HG02938 (cell line): ENCODE data around the gene GFER.

ENCODE experiments used
- ATAC-seq: cut with Tn5 transposase; IDR thresholded peaks from one replicate; pipeline ENCODE4 v1.9.1; 2021; ENCODE audit warnings: mild to moderate bottlenecking, moderate library complexity; ENCODE audit not compliant: unreplicated experiment

GFER gene

DNA sequence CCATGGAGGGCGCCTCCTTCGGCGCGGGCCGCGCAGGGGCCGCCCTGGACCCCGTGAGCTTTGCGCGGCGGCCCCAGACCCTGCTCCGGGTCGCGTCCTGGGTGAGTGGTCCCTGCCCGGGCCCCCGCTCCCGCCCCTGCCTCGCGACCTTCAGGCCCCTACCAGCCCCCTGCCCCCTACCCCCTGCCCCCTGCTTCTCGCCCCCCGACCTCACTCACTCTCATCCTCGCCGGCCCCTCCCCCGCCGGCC is 6.0 kb downstream of the GFER start:
- ATAC-seq: no peak

DNA sequence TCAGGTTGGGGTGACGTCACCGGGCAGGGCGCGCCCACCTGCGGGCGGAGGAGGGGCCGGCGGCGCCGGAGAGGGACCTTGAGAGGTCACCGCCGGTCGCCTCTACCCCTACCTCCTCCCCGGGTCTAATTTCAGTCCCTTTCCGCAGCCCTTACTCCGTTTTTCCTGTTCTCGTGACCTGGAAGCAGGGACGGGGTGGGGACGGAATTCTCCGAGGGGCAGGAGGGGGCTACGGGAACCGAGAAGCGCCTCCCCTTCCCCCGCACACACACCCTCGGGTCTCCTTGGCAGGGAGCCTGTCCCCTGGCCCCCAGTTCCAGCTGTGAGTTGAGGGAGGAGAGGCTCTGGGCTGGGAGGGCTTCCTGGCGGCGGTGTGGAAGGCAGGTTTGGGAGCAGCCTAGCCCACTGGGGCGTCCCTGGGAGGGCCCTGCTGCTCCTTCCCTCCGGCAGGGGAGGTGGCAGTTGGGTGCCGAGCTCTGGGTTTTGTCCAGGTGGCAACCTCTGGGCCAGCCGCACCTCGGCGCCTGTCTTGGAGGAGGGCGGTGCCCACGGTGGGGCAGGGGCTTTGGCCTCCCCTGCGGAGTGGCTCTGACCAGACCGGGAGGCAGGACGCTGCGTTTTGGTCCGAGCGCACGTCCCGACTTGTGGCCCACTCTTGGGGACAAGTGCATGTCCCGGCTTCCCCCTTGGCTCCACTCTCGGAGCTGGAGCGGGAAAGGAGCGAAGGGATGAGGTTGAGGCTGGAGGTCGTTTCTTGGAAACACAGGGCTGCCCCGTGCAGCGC is 6.5 kb downstream of the GFER start:
- no peak for ATAC-seq

DNA sequence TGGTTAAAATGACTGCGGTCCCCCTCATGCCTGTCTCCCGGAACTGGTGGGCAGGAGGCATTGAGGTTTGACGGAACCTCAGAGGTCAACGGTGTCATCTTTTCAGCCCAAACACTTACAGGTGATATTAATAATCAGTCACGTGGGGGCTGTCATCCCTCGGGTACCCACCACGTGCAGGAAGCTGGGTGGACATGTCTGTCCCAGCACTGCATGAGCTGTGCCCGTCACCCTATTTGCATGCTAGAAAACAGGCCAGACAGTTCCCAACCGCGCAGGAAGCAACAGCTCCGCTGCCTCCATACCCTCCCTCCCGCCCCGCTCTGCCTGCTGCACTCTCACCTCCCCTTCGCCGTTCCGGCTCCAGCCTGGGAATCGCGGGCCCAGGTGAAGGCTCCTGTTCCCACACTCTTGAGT is 7.2 kb downstream of the GFER start:
- no peak for ATAC-seq

DNA sequence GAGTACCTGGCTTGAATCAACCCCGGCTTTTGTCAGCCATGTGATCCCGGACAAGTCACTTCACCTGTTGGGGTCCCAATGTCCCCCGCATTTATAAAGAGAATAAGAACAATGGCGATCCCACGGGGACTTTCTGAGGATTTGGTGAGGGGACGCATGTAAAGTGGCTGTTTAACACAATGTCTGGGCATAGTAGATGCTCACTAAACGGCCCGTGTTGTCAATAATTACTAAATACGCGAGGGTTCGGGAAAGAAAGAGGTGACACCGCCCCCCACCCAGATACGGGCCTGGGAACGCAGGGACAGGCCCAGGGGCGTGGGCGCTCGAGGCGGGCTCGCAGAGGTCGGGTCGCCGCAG is 7.6 kb downstream of the GFER start:
- ATAC-seq: no peak

DNA sequence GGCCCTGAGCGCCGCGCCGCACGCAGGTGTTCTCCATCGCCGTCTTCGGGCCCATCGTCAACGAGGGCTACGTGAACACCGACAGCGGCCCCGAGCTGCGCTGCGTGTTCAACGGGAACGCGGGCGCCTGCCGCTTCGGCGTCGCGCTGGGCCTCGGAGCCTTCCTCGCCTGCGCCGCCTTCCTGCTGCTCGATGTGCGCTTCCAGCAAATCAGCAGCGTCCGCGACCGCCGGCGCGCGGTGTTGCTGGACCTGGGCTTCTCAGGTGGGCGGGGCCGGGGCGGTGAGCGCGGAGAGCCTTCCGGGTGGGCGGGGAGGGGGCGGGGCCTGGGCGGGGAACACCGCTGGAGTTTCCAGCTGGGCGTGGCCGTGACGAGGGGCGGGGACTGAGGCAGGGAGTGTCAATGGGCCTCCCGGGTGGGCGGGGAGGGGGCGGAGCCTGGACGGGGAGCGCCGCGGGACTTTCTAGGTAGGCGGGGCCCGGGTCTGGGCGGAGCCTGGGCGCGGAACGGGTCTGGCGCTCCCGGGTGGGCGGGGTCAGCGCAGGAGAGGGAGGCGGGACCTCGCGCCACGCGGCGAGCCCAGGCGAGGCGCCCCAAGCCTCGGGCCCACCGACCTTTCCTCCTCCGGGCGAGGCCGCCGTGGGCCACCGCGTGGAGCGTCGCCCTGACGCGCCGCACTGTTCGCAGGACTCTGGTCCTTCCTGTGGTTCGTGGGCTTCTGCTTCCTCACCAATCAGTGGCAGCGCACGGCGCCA is 8.1 kb downstream of the GFER start:
- ATAC-seq: no peak

DNA sequence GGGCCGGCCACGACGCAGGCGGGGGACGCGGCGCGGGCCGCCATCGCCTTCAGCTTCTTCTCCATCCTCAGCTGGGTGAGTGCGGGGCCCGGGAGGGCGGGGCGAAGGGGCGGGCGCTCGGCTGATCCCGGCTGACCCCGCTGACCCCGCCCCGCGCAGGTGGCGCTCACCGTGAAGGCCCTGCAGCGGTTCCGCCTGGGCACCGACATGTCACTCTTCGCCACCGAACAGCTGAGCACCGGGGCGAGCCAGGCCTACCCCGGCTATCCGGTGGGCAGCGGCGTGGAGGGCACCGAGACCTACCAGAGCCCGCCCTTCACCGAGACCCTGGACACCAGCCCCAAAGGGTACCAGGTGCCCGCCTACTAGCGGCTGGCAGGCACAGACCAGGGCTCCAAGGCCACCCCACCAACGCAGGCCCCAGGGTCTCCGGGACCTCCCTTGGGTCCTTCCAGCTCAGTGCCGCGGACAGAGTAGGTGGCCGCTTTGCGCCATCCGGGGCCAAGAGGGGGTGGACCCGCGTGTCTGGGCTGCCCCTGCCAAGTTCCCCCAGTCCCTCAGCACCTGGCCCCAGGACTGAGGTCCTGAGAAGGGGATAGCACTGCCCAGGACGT is 8.8 kb downstream of the GFER start:
- ATAC-seq: no peak

DNA sequence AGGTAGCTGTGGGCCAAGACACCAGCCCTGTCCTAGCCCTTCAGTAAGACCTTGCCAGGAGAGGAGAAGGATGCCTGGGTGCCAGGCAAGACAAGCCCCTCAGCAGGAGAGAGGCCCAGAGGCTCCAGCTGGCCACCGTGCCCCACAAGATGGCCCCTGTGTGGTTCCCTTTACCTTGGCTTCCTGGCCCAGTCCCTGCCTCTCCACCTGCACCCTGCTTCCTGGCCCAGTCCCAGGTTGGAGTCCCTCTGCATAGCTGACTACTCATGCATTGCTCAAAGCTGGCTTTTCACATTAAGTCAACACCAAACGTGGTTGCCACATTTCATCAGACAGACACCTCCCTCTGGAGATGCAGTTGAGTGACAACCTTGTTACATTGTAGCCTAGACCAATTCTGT is 9.7 kb downstream of the GFER start:
- ATAC-seq: no peak

DNA sequence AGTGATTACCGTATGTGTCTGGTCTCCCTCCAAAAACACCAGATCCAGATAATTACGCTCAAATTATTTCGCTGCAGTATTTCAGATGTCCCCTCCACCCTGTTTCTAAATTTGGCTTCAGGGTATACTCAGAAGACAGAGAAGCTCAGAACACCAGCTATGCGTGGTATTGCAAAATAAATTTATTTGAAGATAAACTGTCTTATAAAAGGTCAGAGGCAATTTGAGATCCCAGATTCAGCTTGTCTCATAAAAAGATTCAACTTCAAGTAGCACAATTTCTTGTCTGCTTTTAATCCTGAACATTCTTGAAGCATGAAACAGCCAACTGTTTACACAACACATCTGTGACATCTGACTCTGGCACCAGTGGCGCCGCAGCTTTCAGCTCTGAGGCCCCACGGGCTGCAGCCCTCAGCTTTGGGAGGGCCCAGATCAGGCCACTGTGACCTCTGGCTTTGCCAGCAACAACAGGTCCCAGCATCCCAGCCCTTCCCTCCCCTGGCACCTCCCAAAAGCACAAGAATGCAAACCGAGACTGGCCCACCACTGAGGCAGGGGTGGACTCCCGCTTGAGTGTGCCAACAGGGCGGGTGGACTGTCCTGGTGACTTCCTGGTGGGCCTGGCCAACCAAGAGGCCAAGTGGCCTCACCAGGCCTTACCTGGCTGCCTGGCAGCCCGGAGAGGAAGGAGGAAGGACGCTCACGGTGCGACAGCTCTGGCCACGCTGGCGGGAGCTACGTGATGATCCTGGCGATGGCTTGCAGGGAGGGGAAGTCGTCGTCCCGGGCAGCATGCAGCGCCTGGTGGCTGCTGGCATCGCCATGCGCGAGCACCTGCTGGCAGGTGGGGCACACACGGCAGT is 13.7 kb downstream of the GFER start:
- ATAC-seq: no peak

DNA sequence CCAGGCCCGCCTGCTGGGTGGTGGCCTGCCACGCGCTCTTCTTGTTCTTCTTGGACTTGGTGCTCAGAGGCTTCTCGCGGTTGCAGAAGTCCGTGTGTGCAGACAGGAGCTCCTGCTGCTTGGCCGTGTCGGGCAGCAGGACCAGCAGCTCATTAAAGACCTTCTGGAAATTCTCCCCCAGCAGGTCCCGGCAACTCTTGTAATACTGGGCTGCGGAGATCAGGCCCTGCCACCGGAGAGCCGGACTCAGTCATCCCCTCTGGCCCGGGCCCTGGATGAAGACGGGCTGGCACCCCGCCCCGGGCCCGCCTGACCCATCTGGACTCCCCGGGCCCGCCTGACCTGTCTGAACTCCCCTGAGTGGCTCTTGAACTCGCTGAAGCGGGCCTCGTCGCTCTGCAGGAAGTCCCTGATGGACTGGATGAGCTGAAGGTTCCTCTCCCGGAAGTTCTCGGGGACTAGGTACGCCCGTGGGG is 14.4 kb downstream of the GFER start:
- ATAC-seq: no peak

DNA sequence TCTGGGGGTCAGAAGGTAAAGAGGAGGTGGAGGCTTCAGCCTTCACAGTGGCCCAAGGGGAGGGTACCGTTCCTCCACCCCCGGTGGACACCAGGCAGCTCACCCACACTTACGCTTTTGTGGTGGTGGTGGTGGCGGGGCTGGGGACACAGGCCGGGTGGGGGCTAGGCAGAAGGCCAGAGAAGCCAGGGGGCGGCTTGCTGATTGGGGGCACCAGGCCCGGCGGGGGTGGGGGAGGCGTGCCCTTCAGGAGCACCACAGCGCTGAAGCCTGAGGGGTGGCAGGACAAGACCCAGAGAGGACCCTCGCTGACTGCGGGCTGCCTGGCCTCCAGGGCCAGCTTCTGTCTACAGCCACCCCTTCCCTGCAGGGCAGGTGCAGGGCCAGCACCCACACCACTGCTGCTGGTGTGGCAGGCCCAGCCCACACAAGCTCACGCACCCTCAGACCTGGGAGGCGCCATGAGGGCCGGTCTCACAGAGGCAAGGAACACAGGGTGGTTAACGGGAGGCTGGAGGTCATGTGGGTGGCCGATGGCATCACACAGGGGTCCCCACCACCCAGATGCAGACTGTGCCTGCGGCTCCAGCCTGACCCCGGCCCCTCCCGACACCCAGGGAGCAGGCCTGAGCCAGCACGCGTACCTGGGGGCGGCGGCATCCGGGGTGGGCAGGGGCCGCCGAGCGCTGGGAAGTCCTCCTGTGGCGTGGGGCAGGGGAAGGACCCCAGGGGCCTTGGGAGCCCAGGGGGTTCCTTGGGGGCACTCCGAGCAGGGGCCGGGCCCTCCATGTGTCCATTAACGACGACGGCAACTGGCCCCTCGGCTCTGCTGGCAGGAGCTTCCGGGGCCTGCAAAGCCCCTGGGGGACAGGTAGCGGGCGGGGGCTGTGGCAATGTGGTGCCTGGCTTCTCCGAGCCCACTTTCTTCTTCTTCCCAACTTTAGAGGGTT is 15.1 kb downstream of the GFER start:
- ATAC-seq: no peak

DNA sequence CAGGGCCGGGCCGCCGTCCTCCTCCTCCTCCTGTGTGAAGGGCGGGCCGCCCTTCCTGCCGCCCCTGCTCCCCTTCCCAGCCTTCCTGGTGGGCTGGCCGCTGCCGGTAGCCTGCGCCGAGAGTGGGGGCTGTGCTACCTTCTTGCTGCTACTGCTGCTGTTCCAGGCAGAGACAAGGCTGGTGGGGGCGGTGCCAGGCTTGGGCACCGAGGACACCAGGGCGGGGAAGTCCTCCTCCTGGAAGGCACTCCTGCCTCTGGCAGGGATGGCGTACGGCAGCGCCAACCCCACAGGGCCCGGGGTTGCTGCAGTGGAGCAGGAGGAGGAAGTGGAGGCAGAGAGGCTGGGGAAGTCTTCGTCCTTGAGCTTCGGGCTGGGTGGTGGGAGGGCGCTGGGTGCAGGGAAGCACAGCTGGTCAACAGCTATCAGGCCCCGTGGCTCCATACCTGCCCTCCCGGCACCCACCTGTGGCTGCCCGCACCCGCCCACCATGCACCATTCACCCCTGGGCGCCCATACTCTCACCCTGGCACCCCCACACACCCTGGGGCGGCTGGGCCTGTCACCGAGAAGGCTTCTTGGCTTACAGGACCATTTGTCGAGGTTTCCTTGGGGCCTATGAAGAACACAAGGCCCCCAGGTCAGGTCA is 16.0 kb downstream of the GFER start:
- ATAC-seq: no peak

DNA sequence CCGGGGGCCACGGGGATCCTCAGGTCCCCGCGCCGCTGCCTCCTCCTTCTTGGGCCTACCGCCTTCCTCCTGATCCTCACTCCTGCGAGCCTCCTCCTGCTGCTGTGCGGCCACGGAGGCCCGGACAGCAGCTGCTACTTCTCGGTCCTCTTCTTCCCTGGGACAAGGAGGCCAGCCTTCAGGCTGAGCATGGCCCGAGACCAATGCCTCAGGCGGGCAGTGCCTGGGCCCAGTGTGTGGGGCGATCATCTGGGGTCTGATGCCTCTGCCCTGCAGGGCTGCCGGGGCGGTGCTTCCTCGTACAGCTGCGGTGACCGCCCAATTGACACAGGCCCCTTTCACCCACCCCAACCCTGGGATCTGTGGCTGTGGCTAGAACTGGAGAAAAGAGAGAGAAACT is 17.0 kb downstream of the GFER start:
- ATAC-seq: no peak

DNA sequence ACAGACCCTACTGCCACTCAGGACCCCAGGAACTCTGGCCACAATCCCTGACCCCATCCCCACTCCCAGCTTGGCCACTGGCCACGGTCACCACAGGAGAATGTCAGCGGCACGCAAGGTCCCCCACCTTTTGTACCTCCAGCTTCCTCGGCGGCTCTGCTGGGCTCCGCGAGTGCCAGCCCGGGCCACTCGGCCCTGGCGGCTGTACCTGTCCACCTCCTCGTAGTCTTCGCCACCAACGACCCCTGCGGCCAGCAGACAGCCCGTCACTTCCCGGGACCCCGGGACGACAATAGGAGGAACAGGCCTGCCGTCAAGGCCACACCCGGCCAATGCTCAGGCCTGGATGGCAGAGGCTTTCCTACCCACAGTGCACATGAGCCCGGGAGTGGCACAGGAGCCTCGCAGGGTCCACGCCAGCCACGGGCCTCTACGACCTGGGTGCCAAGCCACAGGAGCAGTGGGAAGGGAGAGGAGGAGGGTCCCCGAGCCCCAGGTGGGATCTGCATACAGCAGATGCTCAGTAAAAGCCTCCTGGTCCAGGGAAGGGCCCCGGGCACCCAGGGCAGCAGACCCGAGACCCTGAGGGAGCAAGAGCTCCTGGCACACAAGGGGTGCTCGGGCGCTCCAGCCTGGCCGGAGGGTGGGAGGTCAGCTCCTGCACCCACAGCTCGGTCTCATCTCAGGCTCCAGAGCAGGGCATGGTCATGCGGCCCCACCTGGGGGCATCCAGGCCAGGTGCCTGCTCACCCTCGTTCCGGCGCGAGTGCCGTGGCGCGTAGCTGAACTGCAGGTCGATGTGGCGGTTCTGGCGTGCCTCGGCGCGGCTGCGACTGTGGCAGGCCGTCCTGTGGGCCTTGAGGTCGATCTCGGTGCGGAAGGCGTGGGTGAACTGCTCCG is 17.7 kb downstream of the GFER start:
- no peak for ATAC-seq

DNA sequence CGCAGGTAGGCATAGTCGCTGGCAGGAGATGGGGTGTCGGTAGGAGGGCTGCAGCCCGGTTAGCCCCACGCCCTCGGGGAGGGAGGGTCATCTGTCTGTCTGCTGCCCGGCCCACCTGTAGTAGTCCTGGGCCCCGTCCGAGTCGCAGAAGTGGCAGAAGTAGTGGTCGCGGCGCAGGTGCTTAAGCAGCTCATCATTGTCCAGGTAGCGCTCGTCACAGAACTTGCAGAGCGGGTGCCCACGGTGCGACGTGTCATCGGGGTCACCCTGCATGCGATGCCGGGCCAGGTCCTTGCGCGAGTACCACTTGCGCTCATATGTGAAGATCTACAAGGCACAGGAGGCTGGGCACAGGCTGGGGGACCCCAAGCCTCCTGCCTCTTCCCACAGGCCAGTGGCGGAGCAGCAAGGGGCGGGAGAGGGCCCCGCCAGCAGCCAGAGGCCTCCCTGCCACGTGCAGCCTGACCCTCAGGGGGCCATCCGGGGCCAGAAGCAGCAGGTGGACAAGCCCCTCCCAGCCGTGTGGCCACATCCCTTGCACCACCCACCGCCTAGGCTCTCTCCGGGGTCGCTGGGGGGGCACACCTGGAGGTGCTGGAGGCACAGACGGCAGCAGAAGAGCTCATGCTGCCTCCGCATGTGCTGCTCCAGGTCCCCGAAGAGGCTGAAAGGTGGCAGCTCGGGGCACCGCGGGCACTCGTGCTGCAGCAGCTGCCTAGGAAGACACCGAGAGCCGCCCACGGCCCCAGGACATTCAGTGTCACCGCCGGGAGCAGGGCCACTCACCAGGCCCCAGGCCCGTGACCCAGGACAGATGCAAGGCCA is 18.6 kb downstream of the GFER start:
- ATAC-seq: no peak

DNA sequence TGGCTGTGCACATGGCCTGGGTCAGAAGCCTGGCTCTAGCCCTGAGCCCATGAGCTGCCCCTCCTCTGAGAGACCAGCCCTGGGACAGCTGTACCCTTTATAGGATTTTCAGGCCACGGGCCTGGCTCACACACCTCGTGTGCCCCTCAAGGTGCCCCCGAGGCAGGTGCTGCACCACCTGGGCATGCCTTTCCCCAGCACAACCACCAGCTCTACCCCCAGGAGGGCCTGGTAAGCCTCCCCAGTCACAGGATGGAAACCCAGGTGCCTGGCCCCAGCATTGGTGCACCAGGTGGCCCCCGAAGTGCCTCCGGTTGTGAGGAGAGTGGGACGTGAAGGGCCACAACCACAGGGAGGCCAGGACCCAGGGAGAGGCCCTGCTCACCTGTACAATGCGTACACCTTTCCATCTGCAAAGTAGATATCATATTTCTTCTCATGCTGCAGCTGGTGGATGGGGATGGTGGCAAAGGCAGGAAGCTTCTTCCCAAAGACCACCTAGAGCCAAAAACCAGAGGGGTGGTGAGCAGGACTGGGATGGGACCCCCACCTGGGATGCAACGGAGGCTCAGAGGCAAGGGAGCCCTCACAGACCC is 19.3 kb downstream of the GFER start:
- no peak for ATAC-seq

DNA sequence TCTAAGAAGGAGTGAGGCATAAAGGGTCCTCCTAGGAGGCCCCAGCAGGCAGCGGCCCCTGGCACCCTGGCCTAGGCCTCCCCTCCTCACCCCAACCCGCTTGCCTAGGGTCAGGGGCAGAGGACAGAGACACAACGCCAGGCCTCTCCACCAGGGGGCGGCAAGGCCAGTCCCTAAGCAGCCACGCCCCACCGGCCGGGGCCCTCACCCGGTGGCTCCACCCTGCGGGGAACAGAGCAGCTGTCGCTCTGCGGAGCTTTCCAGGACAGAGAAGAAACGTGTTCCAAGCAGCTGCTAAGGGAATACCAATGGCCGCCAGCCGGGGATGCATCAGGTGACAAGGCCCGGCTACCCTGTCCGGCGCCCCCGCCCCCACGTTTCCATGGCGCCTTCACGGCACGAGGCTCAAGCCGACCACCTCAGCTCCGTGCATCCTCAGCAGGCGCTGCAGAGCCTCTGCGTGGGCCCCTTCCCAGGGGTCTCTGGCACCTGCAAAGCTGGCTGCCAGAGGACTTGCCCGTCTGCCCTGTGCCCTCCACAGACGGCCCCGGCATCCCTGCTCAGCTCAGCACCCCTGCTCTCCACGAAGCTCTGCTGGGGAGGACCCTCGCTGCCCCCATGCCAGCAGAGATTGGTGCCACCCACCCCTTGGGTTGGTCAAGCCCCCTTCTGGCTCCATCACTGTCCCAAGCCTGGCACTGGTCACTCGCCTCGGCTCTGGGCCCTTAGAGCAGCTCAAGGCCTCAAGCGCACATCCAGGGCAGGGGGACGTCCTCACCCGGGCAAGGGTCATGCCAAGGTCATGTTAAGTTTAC is 20.0 kb downstream of the GFER start:
- peak; percentile 63 for ATAC-seq
